ENCODE results near the gene ERGIC1.
A peak's percentile ranks its signal among the peaks of the same experiment; 100 is the strongest.

Gene ERGIC1

GRCh38 chr5:172866802-172867748 is 33.0 kb downstream of the ERGIC1 start:
- no peak for DNase-seq

GRCh38 chr5:172867761-172868435 is 33.8 kb downstream of the ERGIC1 start:
- DNase-seq: no peak

GRCh38 chr5:172868436-172868923 is 34.4 kb downstream of the ERGIC1 start:
- no peak for DNase-seq

DNA sequence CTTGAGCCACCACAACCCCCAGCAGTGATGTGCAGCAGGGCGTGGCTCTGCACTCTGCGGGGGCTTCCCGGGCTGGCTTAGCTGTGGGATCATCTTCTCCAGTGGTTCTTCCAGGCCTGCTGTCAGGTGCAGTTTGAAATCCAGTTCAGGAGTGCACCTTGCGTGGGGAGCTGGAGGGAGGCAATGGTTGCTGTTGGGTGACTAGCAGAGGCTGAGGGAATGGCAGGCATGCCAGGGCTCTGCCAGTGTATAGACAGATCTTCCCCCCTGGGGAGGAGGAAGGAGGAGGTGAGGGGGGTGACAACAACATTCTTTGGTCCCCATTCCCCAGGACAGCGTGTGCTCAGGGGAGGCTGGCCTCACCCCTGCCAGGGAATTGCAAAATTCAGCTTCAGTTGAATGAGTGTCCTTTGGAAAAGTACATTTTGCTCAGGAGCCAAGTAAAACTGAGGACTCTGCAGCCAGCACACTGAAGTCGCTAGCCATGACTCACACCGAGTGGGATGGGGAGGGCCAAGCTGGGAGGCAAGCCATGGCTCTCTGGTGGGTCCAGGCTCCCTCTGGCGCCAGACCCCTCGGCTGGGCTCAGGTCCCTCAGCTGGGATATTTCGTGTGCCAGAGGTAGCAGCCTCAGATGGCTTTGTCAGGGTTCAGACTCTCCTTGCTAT is 35.0 kb downstream of the ERGIC1 start:
- no peak for DNase-seq

DNA sequence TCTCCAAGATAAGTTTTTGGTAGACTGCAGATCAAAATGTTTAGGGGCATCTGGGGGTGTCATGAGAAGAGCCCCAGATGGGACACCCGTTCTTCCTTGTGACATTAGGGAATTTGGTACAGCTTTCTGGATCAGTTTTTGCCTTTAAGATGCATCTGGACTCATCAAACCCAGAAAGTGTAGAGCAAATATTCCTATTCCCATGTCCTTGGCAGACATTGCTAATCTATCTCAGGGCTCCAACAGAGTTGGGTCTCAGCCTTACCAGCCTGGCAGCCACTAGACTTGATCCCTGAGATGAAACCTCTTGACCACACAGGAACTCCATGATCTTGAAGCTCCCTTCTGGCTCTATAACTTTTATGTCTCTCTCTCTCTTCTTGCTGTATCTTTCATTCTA is 35.6 kb downstream of the ERGIC1 start:
- DNase-seq: no peak

DNA sequence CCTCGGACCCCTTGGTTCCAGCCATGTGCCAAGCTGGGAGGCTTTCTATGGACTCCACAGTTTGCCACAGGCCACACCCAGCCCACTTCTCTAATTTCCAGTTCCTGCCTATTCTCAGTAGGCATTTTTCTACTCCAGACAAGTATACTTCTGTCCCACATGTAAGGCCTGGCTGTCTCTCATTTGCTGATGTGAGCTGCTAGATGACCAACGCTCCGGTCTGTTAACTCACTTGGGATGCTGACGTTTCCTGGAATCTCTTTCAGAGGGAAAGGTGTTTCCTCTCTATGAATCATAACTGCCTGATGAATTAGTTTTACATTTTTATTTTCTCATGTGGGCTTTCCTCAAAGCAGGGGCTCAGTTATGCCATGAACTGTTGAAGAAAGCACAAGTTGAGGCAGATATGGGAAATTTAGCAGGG is 36.3 kb downstream of the ERGIC1 start:
- no peak for DNase-seq

- no peak for DNase-seq
Measured at GRCh38 chr5:172870715-172871461, 36.8 kb downstream of the ERGIC1 start.

- no peak for DNase-seq
Measured at GRCh38 chr5:172871536-172871935, 37.5 kb downstream of the ERGIC1 start.

DNA sequence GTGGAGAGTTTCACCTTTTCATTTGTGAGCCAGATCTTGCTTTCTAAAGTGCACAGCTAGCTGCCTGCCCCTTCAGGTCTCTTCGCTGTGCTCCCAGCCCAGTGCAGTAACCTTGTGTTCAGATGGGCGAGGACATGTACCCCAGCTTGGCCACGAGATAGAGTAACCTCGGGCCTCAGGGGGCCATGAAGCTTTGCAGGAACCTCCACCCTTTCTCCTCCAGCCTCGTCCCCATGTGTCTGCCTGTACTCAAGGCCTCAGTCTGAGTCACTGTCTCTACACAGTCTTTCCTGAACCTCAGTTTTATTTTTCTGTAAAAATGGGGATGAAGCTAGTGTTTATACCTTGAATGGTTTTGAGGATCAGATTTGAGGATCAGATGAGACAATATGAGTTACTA is 37.9 kb downstream of the ERGIC1 start:
- DNase-seq: peak; percentile 21

DNA sequence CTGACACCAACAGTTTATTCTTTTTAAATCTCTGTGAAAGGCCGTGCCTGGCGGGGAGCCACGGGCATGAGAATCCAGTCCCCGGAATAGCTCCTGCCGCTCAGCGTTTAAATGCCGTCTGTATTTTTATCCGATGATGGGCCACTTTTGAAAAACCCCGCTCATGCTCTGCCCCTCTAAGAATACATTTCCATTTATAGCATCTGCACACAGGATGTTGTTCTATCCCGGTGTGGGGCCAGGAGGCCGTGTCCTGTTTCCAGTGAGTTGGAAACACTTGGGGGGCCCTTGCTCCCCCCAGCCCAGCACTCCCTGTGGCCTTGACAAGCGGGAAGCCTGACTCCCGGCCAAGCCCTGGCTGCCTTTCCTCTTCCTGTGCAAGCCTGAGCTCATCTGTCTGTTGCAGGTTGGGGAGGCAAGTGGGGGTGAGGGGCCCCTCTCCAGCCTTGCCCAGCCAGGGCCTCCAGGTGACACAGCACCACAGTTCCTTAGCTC is 39.0 kb downstream of the ERGIC1 start:
- no peak for DNase-seq

- DNase-seq: no peak
Measured at GRCh38 chr5:172873513-172873912, 39.5 kb downstream of the ERGIC1 start.

DNA sequence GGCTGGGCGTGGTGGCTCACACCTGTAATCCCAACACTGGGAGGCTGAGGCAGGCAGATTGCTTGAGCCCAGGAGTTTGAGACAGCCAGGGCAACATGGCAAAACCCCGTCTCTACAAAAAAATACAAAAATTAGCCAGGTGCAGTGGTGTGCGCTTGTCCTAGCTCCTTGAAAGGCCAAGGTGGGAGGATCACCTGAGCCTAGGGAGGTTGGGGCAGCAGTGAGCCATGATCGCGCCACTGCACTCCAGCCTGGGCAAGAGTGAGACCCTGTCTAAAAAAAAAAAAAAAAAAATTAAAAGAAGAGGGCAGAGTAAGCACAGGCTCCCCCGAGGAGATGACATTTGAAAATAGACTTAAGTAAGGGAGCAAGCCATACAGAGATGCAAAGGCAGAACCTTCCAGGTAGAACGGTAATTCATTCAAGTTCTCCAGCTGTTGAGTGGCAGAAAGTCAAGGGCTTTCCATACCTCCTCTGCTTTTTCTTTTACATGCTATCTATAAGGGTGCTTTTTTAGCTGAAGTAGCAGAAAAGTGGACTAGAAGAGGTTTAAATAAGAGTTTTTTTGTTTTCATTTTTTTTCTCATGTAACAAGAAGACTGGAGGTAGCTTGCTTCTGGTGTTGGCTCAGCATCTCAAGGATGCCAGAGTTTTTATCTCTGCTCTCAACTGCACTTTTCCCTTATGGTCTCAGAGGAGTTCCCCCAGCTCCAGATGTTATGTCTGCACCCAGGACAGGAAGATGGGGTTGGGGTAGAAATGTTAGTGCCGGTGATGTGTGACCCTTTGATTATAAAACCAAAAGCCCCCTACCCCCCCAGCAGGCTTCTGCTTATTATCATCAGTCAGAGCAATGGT is 40.8 kb downstream of the ERGIC1 start:
- no peak for DNase-seq

- DNase-seq: no peak
Measured at GRCh38 chr5:172875505-172876279, 41.6 kb downstream of the ERGIC1 start.

DNA sequence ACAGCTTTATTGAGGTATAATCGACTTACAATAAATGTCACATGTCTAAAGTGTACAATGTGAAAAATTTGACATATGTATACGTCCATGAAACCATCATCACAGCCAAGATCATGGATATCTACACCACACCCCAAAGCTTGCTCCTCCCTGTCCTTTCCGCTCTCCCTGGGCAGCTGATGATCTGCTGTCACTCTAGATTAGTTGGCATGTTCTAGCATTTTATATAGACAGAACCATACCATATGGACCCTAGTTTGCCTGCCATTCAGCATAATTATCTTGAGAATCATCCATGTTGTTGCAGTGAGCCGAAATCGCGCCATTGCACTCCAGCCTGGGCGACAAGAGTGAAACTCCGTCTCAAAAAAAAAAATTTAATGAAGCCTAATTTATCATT is 42.5 kb downstream of the ERGIC1 start:
- DNase-seq: no peak

DNA sequence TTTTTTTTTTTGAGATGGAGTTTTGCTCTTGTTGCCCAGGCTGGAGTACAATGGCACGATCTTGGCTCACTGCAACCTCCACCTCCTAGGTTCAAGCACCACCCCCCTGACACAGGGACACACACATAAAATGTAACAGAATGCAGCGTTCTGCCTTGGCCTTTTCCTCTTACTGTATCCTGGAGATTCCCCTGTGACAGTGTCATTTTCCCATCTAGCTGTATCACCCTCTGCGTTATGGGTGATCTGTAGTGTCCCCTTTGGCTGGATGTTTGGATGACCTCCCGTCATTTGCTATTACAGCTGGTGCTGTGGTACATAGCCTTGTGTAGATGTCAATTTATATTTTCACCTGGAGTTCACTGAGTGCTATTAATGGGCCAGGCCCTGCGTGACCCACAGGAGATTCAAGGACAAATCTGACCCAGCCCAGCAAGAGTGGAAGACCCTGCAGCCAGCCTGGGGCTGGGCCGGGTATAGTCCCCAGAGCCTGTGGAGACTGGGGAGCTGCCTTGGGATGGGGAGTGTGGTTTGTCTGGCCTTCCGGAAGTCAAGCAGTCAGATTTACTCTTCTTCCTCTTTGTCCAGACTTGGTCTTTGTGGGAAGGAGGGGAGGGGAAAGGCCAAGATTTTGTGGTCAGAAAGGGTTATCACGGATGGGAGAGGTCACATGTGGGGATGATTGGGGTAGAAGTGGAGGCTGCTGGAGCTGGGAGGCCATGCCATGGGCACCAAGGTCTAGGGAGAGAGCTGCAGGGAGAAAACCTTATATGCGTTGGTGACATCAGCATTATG is 43.6 kb downstream of the ERGIC1 start:
- DNase-seq: no peak

DNA sequence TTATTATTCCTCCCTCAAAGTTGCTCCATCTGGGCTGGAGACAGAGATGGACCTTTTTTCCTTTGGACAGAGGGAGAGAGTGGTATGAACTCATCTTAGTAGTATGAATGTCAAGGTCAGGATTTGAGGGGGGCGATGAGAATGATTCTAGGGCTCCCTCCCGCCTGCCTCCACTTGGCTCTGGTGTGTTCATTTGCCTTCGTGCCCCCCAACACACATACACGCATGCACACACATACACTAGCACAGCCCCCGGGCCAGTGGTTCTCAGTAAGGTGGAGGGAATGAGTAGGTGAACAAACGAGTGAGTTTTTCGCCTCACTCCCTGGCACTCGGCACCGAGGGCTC is 44.5 kb downstream of the ERGIC1 start:
- no peak for DNase-seq

DNA sequence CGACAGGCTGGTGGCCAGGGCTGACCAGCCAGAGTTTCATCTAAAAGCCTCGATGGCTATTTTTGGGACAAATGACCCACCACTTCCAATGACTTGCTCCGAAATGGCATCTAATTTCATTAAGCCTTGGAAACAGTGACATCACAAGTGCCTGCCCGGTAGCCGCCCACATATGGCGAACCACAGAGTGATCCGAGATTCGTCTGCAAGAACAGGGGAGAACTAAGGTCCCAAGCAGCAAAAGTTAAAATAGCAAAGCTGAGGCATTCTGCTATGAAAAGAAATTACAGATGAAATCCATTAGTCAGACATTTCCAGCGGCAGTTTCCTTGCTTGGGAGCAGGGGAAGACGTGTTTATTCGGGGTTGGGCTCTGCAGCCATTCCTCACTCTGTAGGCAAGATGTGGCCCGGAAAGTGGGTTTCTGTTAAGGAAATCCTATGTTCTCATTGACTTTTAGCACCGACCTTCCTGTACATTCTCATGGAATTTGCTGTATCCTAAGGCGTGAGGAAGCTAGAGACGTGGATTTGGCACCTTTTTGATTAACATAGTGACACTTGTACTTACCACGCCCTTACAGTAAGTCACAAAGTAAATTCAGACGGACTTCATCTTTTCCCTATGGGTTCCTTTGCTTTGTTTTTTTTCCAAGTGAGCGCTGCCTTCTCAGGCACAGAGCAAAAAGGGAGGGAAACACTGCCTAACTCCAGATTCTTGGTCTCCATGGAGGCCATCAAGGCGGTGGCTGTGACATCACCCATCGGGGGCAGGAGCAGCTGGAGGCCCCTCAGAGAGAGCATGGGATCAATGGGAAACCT is 45.1 kb downstream of the ERGIC1 start:
- DNase-seq: no peak

DNA sequence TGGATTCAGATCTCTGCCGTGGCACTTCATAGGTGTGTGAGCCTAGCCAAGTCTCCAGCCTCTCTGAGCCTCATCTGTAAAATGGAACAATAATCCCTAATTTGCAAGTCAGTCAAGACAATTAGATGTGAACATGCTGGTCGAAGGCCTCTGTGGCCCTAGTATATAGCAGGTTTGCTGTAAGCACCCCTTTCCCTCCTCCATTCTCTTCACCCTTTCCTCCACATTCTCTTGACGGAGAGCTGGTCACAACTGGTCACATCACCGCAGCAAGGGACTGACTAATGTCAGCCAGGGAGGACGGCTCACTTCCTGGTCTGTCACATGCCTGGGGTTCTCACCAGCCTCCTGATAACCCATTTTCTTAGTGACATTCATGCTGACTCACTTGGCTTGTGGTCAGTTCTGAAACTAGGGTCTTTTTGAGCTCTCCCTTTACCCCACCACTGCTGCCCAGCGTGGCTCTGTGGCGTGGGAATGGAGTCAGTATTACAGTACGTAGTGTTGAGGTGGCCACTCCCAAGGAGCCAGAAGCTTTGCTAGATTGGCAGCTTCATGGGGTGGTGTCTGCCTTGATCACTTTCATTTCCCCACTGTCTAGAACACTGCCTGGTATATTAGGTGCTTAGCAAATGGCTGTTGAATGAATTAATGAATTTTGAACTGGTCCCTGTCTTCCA is 47.8 kb downstream of the ERGIC1 start:
- DNase-seq: peak; percentile 66
